NB4 (cell line): Measurements from ENCODE around the gene KIAA1958.

Experiments
- POLR2A ChIP-seq: IDR thresholded peaks from 2 replicates; pipeline ENCODE4 v1.6.1; 2011; ENCODE audit warnings: mild to moderate bottlenecking; ENCODE audit not compliant: insufficient read length; ENCODE audit errors: extremely low read depth
- TF ChIP-seq, protein P1 (sequence below): IDR thresholded peaks from one replicate; pipeline ENCODE4 v1.5.1; 2012; ENCODE audit warnings: low read depth, low read length
- TF ChIP-seq, protein P2 (sequence below): IDR thresholded peaks from 2 replicates; pipeline ENCODE4 v1.6.1; 2011; ENCODE audit warnings: low read depth, low read length

DNA sequence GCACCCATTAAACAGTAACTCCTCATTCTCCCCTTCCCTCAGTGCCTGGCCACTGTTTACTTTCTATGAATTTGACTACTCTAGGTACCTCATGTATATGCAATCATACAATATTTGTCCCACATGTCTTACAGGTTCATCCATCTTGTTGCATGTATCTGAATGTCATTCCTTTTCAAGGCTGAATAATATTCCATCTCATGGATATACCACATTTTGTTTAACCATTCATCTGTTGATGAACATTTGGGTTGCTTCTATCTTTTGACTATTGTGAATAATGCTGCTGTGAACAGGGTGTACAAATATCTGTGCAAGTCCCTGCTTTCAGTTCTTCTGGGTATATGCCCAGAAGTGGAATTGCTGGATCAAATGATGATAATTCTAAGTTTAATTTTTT is 190.4 kb downstream of the KIAA1958 start:
- TF ChIP-seq, protein P1, sequence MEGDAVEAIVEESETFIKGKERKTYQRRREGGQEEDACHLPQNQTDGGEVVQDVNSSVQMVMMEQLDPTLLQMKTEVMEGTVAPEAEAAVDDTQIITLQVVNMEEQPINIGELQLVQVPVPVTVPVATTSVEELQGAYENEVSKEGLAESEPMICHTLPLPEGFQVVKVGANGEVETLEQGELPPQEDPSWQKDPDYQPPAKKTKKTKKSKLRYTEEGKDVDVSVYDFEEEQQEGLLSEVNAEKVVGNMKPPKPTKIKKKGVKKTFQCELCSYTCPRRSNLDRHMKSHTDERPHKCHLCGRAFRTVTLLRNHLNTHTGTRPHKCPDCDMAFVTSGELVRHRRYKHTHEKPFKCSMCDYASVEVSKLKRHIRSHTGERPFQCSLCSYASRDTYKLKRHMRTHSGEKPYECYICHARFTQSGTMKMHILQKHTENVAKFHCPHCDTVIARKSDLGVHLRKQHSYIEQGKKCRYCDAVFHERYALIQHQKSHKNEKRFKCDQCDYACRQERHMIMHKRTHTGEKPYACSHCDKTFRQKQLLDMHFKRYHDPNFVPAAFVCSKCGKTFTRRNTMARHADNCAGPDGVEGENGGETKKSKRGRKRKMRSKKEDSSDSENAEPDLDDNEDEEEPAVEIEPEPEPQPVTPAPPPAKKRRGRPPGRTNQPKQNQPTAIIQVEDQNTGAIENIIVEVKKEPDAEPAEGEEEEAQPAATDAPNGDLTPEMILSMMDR, result no peak
- TF ChIP-seq POLR2A, result no peak
- TF ChIP-seq, protein P2, sequence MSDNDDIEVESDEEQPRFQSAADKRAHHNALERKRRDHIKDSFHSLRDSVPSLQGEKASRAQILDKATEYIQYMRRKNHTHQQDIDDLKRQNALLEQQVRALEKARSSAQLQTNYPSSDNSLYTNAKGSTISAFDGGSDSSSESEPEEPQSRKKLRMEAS, result no peak
